Forelimb muscle (tissue), 1 donor: ENCODE data around the gene JAM3. TPM values are rescaled to one million over a fixed set of nuclear protein-coding genes. Genes with fewer than 3 reads are reported as not detected.

Source experiments
- DNase-seq: peaks from one replicate; pipeline ENCODE4 v3.0.0-alpha.2; 2013; ENCODE audit warnings: low read depth
- polyA plus RNA-seq: library from polyadenylated mRNA; unstranded; fragments of 120-200 nt; gene quantifications from one replicate; pipeline ENCODE4 v1.2.1, GENCODE V29; 2013; ENCODE audit not compliant: insufficient read length

JAM3 gene
- polyA plus RNA-seq, 1 donor = 119 TPM

DNA sequence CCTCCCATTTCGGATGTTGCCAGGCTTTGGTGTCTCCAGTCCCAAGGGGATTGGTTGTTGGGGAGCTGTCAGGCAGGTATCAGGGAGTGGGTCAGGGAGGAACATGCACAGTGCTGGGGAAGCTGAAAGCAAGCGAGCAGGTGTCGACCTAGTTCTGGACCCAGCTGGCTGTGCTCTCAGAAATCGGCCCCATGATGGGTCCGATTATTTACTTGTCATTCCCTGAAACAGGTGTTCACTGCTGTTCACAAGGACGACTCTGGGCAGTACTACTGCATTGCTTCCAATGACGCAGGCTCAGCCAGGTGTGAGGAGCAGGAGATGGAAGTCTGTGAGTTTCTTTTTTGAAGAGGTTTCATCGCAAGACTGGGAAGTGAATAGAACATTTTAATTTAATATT is 76.8 kb downstream of the JAM3 start:
- no peak for DNase-seq

DNA sequence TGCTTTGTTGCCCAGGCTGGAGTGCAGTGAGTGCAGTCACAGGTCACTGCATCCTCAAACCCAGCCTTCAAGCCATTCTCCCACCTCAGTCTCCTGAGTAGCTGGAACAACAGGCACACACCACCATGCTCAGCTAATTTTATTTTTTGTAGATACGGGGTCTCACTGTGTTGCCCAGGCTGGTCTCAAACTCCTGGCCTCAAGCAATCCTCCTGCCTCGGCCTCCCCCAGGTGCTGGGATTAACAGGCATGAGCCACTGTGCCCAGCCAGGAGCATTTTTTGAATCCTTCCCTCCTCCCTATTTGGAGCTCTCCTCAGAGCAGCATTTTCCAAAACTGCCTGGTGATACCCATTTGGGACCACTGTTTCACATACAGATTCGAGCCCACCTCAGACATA is 77.7 kb downstream of the JAM3 start:
- DNase-seq = no peak

DNA sequence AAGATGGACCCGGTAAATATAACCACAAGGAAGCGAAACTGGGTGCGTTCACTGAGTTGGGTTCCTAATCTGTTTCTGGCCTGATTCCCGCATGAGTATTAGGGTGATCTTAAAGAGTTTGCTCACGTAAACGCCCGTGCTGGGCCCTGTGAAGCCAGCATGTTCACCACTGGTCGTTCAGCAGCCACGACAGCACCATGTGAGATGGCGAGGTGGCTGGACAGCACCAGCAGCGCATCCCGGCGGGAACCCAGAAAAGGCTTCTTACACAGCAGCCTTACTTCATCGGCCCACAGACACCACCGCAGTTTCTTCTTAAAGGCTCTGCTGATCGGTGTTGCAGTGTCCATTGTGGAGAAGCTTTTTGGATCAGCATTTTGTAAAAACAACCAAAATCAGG is 80.5 kb downstream of the JAM3 start:
- no peak for DNase-seq

DNA sequence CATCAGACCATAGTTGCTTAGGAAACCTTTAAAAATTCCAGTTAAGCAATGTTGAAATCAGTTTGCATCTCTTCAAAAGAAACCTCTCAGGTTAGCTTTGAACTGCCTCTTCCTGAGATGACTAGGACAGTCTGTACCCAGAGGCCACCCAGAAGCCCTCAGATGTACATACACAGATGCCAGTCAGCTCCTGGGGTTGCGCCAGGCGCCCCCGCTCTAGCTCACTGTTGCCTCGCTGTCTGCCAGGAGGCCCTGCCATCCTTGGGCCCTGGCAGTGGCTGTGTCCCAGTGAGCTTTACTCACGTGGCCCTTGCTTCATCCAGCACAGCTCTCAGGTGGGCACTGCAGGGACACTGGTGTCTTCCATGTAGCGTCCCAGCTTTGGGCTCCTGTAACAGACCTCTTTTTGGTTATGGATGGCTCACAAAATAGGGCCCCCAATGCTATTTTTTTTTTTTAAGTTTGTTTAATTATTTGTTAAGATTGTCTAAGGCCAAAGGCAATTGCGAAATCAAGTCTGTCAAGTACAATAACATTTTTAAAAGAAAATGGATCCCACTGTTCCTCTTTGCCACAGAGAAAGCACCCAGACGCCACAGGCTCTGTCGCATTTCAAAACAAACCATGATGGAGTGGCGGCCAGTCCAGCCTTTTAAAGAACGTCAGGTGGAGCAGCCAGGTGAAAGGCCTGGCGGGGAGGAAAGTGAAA is 81.5 kb downstream of the JAM3 start:
- DNase-seq = no peak

DNA sequence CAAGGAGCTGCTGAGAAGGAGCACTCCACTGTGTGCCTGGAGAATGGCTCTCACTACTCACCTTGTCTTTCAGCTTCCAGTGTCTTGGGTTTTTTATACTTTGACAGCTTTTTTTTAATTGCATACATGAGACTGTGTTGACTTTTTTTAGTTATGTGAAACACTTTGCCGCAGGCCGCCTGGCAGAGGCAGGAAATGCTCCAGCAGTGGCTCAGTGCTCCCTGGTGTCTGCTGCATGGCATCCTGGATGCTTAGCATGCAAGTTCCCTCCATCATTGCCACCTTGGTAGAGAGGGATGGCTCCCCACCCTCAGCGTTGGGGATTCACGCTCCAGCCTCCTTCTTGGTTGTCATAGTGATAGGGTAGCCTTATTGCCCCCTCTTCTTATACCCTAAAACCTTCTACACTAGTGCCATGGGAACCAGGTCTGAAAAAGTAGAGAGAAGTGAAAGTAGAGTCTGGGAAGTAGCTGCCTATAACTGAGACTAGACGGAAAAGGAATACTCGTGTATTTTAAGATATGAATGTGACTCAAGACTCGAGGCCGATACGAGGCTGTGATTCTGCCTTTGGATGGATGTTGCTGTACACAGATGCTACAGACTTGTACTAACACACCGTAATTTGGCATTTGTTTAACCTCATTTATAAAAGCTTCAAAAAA is 82.3 kb downstream of the JAM3 start:
- DNase-seq = no peak

DNA sequence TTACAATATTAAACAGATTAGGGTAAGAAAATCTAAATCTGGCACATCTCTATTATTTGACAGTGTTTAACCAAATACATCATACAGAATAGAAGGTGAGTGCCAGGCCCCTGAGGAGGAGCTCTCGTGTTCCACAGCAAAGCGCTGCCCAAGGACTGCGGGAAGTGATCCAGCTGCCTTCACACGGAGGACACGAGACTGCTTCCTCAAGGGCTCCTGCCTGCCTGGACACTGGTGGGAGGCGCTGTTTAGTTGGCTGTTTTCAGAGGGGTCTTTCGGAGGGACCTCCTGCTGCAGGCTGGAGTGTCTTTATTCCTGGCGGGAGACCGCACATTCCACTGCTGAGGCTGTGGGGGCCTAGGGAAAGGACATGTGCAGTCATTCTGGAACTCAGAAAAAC is 83.8 kb downstream of the JAM3 start:
- DNase-seq = no peak

DNA sequence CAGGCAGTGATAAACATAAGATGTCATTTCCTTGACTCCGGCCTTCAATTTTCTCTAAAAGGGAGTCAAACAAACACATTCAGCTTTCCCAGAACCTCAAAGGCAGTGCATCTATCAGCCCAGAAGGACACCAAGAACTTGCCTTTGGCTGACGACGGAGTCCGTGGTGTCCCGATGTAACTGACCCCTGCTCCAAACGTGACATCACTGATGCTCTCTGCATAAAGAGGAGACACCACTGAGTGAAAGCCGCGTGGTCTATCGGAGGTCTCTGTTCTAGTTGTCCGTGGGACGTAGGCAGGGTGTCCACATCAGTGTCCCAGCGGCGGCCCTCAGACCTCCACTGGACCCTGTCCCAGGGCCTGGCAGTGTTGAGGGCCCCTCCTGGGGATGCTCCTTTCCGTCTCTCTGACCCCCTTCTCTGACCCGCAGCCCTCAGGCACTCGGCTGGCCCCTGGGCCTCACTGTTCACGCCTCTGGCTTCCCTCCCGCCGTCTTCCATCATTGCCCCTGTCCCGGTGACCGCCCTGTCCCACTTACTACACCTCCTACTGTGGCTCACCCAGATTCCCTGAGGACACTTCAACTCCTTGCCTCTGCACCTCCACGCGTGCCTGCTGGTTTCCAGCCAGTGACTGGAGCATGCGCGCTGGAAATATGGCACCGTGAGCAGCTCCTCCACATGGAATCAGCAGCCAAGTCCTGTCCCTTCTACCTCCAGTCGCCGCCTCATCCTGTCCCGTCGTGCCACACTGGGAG is 84.5 kb downstream of the JAM3 start:
- no peak for DNase-seq

DNA sequence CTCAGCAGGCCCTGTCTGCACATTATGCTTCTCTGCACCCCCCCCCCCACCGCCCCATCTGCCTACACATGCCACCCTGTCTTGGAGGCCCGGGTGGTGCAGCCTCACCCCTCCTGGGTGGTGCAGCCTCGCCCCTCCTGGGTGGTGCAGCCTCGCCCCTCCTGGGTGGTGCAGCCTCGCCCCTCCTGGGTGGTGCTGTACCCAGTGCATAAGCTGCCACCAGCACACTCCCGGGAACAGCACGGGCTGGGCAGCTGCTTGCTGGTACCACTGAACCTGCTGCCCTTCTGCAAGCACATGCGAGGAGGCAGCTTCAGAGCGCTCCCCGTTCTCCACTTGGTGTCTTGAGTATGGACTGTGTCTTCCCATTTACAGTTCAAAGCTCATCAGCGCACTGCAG is 85.6 kb downstream of the JAM3 start:
- DNase-seq = no peak

DNA sequence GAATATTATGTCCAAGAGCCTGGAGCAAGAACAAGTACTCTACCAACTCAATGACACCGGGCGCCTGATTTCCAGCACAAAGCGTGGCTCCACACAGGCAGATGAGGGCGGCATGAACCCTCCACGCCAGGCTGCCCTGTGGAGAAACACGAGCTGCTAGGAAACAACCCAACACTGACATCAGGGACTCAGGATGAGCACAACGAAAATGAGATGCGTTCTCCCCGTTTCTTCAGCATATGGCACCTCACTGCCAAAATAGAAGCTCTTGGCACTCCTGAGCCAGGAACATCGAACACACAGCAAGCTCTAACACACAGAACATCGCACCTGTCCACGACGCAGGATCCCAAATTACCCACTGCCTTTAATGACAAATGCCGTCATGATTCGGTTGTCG is 86.6 kb downstream of the JAM3 start:
- no peak for DNase-seq

DNA sequence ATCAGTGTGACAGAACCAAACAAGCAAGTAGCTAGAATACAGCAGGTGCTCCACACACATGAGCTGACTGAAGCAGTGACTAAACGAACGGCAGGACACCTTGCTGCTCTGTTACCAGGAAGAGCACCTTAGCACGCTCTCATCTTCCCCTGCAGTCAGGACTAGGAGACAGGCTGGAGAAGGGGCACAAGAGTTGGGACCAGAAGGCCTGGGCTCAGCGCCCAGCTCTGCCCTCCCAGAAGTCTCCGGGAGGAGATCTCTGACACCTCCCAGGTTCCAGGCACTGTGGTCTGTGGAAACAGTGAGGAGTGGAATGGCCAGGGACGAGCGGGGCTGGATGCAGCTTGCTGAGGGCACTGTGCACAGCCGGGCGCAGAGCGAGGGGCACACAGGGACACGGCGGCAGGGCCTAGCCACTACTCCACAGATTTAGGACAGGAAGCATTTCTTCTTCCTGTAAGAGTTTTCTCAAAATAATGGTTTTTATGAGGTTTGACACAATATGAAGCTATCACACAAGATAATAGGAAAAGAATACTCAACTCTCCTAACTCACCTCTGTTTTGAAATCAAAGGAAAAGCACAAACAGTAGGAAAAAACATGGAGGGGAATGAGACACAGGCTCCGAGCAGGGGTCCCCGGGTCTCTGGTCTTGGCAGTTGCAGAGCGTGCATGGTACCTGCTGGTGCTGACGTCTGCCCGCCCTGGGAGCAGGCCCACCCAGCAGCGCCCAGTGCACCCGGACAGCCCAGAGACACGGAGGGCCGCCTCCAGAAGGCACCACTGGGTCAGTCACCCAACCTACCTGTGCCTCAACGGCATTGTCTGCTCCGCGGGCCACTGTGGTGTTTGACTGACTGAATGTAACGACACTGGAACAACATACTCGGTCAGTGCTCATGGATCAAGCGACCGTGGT is 87.3 kb downstream of the JAM3 start:
- no peak for DNase-seq

DNA sequence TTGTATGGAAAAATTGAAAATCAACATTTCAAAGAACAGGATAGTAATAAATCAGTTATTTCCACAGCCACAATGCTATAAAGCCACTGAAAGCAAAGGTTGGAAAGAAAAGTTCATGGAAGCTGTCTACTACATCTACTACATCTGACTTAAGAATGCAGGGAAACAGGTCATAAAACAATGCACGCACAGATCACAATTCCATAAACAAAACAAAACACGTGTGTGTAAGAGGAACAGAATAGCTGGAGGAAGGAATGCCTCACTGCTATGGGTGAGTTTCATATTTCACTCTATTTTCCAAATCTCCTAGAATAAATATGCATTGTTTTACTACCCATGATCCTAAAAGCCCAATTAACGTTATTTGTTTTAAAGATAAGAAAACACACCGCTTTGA is 88.6 kb downstream of the JAM3 start:
- no peak for DNase-seq

DNA sequence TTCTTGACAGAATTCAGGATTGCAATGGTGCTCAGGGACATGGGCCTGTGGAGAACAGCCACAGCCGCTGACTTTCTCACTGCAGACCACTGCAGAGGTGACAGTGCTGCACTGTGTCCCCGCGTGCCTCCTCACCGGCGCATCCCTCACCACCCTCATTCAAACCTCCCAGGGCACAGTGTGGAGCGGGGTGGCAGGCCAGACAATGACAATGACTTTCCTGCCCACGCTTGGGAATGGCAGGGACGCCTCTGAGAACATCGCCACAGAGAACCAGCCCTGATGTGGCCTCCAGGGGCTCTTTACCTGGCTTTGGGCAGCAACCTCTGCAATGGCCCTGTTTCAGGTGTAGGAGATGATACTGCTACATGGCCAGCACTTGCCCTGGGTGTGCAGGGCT is 89.2 kb downstream of the JAM3 start:
- no peak for DNase-seq

DNA sequence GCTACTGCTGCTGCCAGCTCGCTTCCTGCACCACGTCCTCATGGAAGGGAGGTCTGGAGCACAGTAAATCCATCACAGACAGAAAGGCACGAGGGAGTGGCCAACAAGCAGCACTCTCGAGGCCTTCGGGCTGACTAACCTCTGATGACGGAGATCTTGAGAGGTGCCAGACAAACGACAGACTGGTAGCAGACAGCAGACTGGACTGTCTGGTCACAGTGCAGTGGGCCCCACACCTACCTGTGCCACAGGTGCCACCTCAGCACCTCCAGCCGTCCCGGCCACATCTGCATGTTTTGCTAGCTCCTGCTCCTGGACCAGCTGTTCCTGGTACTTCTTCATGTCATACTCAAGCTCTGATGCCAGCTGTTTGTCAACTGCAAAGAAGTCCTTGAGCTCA is 90.8 kb downstream of the JAM3 start:
- no peak for DNase-seq

DNA sequence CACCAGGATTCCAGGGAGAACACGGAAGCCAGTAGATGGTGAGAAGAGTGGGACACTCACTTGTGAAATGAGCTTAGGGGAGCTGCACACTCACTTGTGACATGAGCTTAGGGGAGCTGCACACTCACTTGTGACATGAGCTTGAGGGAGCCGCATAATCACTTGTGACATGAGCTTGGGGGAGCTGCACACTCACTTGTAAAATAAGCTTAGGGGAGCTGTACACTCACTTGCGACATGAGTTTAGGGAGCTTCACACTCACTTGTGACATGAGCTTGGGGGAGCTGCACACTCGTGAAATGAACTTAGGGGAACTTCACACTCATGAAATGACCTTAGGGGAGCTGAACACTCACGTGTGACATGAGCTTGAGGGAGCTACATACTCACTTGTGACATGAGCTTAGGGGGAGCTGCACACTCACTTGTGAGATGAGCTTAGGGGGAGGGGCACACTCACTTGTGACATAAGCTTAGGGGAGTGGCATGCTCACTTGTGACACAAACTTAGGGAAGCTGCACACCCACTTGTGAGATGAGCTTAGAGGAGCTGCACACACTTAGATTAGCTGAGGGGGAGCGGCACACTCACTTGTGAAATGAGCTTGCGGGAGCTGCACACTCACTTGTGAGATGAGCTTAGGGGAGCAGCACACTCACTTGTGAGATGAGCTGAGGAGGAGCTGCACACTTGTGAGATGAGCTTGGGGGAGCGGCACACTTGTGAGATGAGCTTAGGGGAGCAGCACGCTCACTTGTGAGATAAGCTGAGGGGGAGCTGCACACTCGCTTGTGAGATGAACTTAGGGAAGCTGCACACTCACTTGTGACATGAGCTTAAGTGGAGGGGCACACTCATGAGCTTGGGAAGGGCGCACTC is 95.9 kb downstream of the JAM3 start:
- DNase-seq = no peak

DNA sequence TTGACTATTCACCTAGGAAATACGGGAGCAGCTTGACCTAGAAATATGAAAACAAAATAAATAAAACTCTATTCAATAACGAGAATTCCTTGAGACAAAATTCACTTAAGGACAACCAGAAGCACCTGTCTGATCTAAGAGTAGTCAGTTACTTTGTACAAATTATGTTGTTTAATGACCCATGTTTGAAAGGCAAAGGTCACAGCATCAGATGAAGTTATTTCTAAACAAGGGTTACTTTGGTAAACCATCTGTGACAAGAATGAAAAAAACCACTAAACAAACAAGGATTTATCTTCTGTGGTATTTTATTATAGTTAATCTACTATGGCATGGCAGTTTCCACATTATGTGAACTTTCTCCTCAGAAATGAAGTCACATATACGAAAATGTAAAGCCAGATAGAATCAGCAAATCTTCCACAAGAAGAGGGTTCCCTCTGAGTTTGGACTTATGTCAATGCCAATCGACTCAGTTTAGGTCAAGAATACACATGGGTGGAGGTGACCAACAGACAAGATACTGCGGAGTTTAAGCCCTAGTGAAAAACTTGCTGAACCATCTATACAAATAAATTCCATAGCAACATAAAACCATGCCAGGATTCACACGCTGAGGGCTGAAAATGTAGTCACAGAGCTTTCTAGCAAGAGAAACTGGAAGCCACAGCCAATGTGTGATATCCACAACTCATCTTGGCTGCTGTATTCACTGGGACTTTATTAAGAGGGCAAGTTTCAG is 101.5 kb downstream of the JAM3 start:
- DNase-seq = no peak

DNA sequence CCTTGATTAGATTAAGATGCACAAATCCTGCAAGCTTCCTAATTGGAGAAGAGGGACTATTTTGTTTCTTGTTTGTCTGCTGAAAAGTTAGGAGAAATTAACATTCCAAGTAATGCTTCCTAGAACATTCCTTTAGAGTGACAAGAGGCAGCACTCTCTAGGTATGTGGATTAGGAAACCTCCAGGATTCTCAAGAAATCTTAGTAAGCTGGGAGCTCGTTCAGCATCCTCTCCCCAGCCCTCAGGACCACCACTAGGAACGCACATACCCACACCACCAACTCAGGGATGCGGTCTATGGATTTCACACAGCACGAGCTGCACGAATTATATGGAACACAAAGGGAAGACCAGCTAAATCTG is 102.0 kb downstream of the JAM3 start:
- DNase-seq = no peak

DNA sequence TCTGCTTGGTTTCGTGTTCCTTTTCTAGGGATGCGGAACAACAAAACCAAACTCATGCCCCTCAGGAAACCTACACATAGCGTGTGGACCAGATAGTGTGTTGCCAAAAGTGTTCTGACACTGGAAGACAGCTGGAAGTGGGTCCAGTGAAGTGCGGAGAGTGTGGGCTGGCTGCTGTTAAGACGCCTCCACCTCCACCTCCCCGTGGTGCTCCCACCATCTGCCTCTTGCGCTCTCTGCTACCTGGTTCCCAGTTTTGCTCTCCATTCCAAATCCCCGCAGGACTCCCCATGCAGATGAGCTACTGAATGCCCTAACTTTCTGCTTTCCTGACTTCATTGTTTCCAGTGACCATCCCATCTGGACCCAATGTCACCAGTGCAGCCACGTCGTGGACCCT is 103.1 kb downstream of the JAM3 start:
- DNase-seq = no peak

DNA sequence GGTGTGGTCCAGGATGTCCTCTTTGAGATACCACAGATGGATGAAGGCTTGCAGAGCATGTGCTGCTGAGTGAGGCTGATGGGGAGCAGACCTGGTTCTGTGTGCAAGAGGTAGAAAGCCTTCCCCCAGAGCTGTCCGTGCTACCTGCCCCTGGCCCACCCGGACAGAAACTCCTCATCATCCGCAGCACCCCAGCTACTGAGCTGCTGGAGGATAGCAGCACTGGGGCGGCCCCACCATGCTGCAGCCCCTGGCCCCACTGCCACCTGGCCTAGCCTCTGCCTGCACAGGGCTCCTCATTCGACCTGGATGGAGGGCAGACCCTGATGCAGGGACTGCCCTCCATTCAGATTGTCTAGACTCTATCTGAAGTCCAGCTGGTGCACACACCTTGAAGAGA is 104.4 kb downstream of the JAM3 start:
- DNase-seq = no peak

DNA sequence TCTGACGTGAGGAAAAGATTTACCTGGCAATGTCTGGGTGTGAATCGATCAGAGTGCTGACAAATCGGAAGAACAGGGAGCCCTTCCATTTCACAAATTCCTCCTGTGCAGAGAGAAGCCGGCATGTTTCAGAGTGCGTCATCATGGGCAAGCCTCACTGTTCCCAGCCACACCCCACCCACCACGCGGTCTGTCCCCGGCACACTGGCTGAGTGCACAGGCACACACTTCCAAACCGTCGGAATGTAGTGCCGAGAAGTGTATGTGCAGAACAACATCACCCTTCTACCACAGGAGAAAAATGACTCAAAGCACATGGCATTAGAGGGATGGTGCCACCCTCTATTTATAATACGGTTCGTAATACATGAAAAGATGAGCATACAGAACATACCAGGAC is 107.4 kb downstream of the JAM3 start:
- no peak for DNase-seq

DNA sequence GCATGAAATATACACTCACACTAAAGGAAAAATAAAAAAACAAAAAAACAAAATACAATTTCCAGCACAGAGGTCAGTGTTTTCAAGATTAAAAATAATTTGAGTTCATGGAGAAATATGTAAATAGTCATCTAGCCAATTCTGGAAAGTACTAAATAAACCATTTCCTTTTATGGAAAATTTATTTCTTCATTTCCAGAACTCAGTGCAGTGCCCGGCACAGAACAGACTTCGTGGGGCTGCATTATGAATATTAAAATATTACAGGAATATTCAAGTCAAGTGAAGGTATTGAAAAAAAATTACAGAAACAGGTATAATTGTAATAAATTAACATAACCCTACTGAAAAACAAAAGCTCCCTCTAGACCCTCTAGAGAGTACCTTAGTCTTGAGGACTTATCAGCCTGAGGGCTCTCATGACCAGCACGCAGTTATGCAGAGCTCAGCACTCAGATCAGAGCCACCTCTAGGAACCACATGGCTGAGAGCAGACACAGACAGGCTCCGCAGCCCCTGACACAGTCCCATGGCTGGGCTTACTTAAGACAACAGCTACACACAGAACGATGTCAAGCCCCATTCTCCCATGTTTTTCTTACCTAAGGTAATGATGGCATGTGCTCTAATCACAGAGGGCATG is 109.3 kb downstream of the JAM3 start:
- DNase-seq = no peak
